OCI-LY3 (cell line): Measurements from ENCODE around the gene ANKRD44.
A peak's percentile ranks its signal among the peaks of the same experiment; 100 is the strongest.

Source experiments
- H2AFZ ChIP-seq: fragments of 200-600, 300-600 bp; shearing (Covaris generic); 2 replicates; pipeline ENCODE4 v1.6.0; 2014; ENCODE audit warnings: antibody characterized with exemption, low read depth, low read length
- H3K27ac ChIP-seq: fragments of 200-600, 300-600 bp; sonication (generic); 2 replicates; pipeline ENCODE4 v1.5.1; 2014; ENCODE audit warnings: mild to moderate bottlenecking, low read length, moderate library complexity, mixed read lengths
- H3K27me3 ChIP-seq: fragments of 200-600, 300-600 bp; sonication (generic); 2 replicates; pipeline ENCODE4 v1.6.1; 2014; ENCODE audit warnings: low read depth, low read length, mixed read lengths
- H3K36me3 ChIP-seq: fragments of 200-600, 300-600 bp; sonication (generic); replicated peaks from 2 replicates; pipeline ENCODE3; 2014; ENCODE audit warnings: low read depth, low read length, mixed read lengths
- H3K4me1 ChIP-seq: fragments of 300-600, 200-600 bp; sonication (generic); 2 replicates; pipeline ENCODE4 v1.6.1; 2014; ENCODE audit warnings: low read length, mixed read lengths
- H3K4me2 ChIP-seq: fragments of 200-600, 300-600 bp; sonication (generic); 2 replicates; pipeline ENCODE4 v1.6.1; 2014; ENCODE audit warnings: low read length, mixed read lengths
- H3K4me3 ChIP-seq: fragments of 300-600, 200-600 bp; sonication (generic); 2 replicates; pipeline ENCODE4 v1.5.1; 2014; ENCODE audit warnings: antibody characterized with exemption, mild to moderate bottlenecking, low read length, moderate library complexity
- H3K79me2 ChIP-seq: fragments of 300-600, 200-600 bp; shearing (Covaris generic); 2 replicates; pipeline ENCODE4 v1.6.1; 2014; ENCODE audit warnings: mild to moderate bottlenecking, low read length, mixed read lengths
- H3K9ac ChIP-seq: fragments of 300-600, 200-600 bp; shearing (Covaris generic); 2 replicates; pipeline ENCODE4 v1.6.0; 2014; ENCODE audit warnings: mild to moderate bottlenecking, low read length, moderate library complexity
- H3K9me3 ChIP-seq: fragments of 200-600, 300-600 bp; shearing (Covaris generic); 2 replicates; pipeline ENCODE4 v1.6.1; 2014; ENCODE audit warnings: low read length, mixed read lengths; ENCODE audit not compliant: insufficient read depth
- H4K20me1 ChIP-seq: fragments of 200-600, 300-600 bp; sonication (generic); 2 replicates; pipeline ENCODE4 v1.6.1; 2016; ENCODE audit warnings: low read length, mixed read lengths; ENCODE audit not compliant: insufficient read depth
- CTCF ChIP-seq: fragments of 200-600, 300-600 bp; sonication (generic); IDR thresholded peaks from 2 replicates; pipeline ENCODE4 v1.5.1; 2014; ENCODE audit warnings: antibody characterized with exemption, low read length, low read depth
- EZH2phosphoT487 ChIP-seq: fragments of 200-600 bp; shearing (Covaris generic); IDR thresholded peaks from 2 replicates; pipeline ENCODE4 v1.6.1; 2018; ENCODE audit warnings: antibody characterized with exemption, mixed run types, low read depth

Gene ANKRD44

GRCh38 chr2:197244349-197244748 is 66.2 kb downstream of the ANKRD44 start:
- Histone ChIP-seq H3K4me1 (peaks cover 36% of the 10 kb centered on the region), H3K79me2 (peaks cover 11% of the 10 kb centered on the region), H4K20me1 (no peaks in the 10 kb centered on the region), H3K4me3 (no peak overlapping the region), H3K27me3 (no peaks in the 10 kb centered on the region), H2AFZ (no peak overlapping the region), H3K9ac (no peak overlapping the region), H3K27ac (no peak overlapping the region), H3K36me3 (peaks cover 3% of the 10 kb centered on the region), H3K4me2 (no peak overlapping the region), H3K9me3 (no peaks in the 10 kb centered on the region)
- no peak for TF ChIP-seq CTCF

GRCh38 chr2:197242719-197243118 is 67.9 kb downstream of the ANKRD44 start:
- Histone ChIP-seq H4K20me1 (no peaks in the 10 kb centered on the region), H3K9me3 (no peaks in the 10 kb centered on the region), H2AFZ (no peak overlapping the region), H3K4me2 (no peak overlapping the region), H3K4me3 (no peak overlapping the region), H3K9ac (no peak overlapping the region), H3K36me3 (peaks cover 3% of the 10 kb centered on the region), H3K27ac (no peak overlapping the region), H3K79me2 (peaks cover 20% of the 10 kb centered on the region), H3K27me3 (no peaks in the 10 kb centered on the region), H3K4me1 (peaks cover 45% of the 10 kb centered on the region)
- TF ChIP-seq EZH2phosphoT487 (no peak), CTCF (no peak)

- Histone ChIP-seq H3K79me2 (peaks cover 20% of the 10 kb centered on the region), H3K9ac (no peak overlapping the region), H4K20me1 (no peaks in the 10 kb centered on the region), H3K9me3 (no peaks in the 10 kb centered on the region), H3K4me1 (peaks cover 41% of the 10 kb centered on the region), H3K4me3 (no peak overlapping the region), H3K4me2 (peak overlapping the region; percentile 96), H3K27ac (no peak overlapping the region), H3K27me3 (no peaks in the 10 kb centered on the region), H3K36me3 (peaks cover 3% of the 10 kb centered on the region), H2AFZ (no peak overlapping the region)
- TF ChIP-seq CTCF (no peak), EZH2phosphoT487 (no peak)
These were observed 69.0 kb downstream of the ANKRD44 start for GRCh38 chr2:197241596-197241995.

- H3K79me2 ChIP-seq = peaks cover 20% of the 10 kb centered on the region
- H3K27ac ChIP-seq = peak overlapping the region; percentile 65
- no peak for TF ChIP-seq CTCF
- no peak for TF ChIP-seq EZH2phosphoT487
- H3K9ac ChIP-seq = no peak overlapping the region
- H4K20me1 ChIP-seq = no peaks in the 10 kb centered on the region
- H3K4me1 ChIP-seq = peaks cover 41% of the 10 kb centered on the region
- H3K9me3 ChIP-seq = no peaks in the 10 kb centered on the region
- H3K36me3 ChIP-seq = peaks cover 3% of the 10 kb centered on the region
- no peaks in the 10 kb centered on the region for H3K27me3 ChIP-seq
- no peak overlapping the region for H2AFZ ChIP-seq
- H3K4me3 ChIP-seq = no peak overlapping the region
- peak overlapping the region; percentile 96 for H3K4me2 ChIP-seq
These were observed 69.4 kb downstream of the ANKRD44 start for GRCh38 chr2:197241153-197241552.
